ENCODE measurements around the gene TMEM37.

TMEM37 gene

GRCh38 chr2:119436993-119437772 lies 5.5 kb downstream of the TMEM37 start:
- peaks cover 5% of the 10 kb centered on the region for H3K4me1 ChIP-seq (ENCODE audit: control insufficient read depth, low read depth, low read length)

GRCh38 chr2:119438128-119438656 lies 6.5 kb downstream of the TMEM37 start:
- Histone ChIP-seq H3K9ac (ENCODE audit: low read length) (no peak overlapping the region), H3K27me3 (ENCODE audit: control insufficient read depth, insufficient read depth, low read length) (no peaks in the 10 kb centered on the region), H3K36me3 (ENCODE audit: control insufficient read depth, low read depth, low read length) (no peaks in the 10 kb centered on the region), H3K9me3 (ENCODE audit: control insufficient read depth, low read depth, low read length) (no peaks in the 10 kb centered on the region), H3K27ac (ENCODE audit: low read length) (no peak overlapping the region), H3K4me1 (ENCODE audit: control insufficient read depth, low read depth, low read length) (no peaks in the 10 kb centered on the region), H3K4me3 (ENCODE audit: low read length) (no peak overlapping the region)

More at GRCh38 chr2:119436993-119437772, 5.5 kb downstream of the TMEM37 start:
- H3K4me3 ChIP-seq (ENCODE audit: low read length), result no peak overlapping the region
- no peak overlapping the region for H3K27ac ChIP-seq (ENCODE audit: low read length)
- H3K9me3 ChIP-seq (ENCODE audit: control insufficient read depth, low read depth, low read length), result no peaks in the 10 kb centered on the region
- H3K27me3 ChIP-seq (ENCODE audit: control insufficient read depth, insufficient read depth, low read length), result peaks cover 8% of the 10 kb centered on the region
- no peak overlapping the region for H3K9ac ChIP-seq (ENCODE audit: low read length)
- no peaks in the 10 kb centered on the region for H3K36me3 ChIP-seq (ENCODE audit: control insufficient read depth, low read depth, low read length)

DNA sequence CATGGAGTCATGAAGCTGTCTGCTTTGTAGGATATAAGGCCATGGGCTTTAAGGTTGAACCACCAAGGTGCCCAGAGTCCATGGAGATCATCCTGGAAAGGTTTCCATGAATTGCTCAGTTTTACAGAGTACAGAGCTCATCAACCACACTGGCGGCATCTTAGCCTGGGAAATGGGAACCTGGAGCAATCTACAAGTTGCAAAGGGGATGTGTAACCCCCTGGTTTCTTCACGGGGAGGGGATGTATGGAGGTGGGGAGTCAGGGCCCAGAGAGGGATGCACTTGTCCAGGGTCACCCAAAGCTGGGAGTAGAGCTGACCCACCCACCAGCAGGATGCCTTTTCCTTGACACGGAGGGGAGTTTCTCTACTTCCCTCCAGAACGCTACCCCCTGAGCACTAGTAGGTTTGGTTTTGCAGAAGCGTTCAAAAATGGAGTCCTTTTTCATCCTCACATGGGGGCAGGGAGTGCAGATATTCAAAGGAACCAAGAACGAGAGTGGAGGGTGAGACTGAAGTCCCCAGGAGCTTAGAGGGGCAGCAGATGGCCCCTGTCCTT lies 7.2 kb downstream of the TMEM37 start:
- Histone ChIP-seq H3K9ac (ENCODE audit: low read length) (no peak overlapping the region), H3K4me1 (ENCODE audit: control insufficient read depth, low read depth, low read length) (no peaks in the 10 kb centered on the region), H3K36me3 (ENCODE audit: control insufficient read depth, low read depth, low read length) (no peaks in the 10 kb centered on the region), H3K27ac (ENCODE audit: low read length) (no peak overlapping the region), H3K27me3 (ENCODE audit: control insufficient read depth, insufficient read depth, low read length) (no peaks in the 10 kb centered on the region), H3K9me3 (ENCODE audit: control insufficient read depth, low read depth, low read length) (no peaks in the 10 kb centered on the region), H3K4me3 (ENCODE audit: low read length) (no peak overlapping the region)

DNA sequence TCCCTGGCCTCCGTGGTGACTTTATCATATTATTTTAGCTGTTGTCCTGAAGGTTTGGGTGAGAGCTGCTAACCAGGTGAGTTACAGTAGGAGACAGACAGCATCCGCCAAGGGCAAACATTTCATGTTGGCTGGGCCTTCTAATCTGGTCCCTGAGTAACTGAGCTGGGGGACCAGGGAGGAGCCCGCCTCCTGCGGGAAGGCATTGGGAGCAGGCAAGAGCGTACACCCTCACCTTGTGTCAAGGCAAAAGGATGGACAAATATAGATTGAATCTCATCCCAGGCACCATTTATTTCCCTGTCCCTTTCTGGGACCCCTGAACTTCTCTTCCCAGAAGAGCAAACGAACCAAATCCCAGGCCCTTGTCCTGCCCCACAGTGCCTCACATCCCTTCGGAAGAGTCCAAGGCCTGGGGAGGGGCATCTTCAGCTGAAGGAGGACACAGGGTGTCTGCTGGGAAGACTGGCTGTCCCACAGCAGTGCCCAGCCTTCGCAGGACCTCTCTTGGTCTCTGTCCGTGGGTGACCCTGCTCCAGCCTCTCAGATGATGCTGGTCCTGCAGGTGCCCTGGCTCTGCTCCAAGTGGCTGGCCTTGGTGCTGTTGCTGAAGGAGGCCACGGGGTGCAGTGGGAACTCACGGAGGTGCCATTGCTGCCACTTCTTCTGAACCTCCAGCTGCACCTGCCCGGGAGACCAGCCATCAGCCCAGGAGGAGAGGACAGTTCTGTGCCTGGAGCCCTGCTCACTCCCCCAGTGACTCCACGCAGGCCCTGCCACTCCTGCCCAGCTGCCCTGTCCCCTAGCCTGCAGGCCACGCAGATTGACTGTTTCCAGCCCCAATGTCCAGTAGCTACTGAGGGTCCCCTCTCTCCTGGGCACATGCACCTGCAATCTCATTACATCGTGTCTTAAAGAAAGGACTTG lies 8.2 kb downstream of the TMEM37 start:
- Histone ChIP-seq H3K9me3 (ENCODE audit: control insufficient read depth, low read depth, low read length) (no peaks in the 10 kb centered on the region), H3K27me3 (ENCODE audit: control insufficient read depth, insufficient read depth, low read length) (no peaks in the 10 kb centered on the region), H3K36me3 (ENCODE audit: control insufficient read depth, low read depth, low read length) (no peaks in the 10 kb centered on the region), H3K9ac (ENCODE audit: low read length) (no peak overlapping the region), H3K27ac (ENCODE audit: low read length) (no peak overlapping the region), H3K4me3 (ENCODE audit: low read length) (no peak overlapping the region), H3K4me1 (ENCODE audit: control insufficient read depth, low read depth, low read length) (no peaks in the 10 kb centered on the region)

- no peak overlapping the region for H3K4me3 ChIP-seq (ENCODE audit: low read length)
- no peaks in the 10 kb centered on the region for H3K9me3 ChIP-seq (ENCODE audit: control insufficient read depth, low read depth, low read length)
- no peak overlapping the region for H3K9ac ChIP-seq (ENCODE audit: low read length)
- H3K27ac ChIP-seq (ENCODE audit: low read length), result no peak overlapping the region
- H3K36me3 ChIP-seq (ENCODE audit: control insufficient read depth, low read depth, low read length), result no peaks in the 10 kb centered on the region
- H3K4me1 ChIP-seq (ENCODE audit: control insufficient read depth, low read depth, low read length), result no peaks in the 10 kb centered on the region
- H3K27me3 ChIP-seq (ENCODE audit: control insufficient read depth, insufficient read depth, low read length), result no peaks in the 10 kb centered on the region
These were observed 8.8 kb downstream of the TMEM37 start for GRCh38 chr2:119440501-119440870.

DNA sequence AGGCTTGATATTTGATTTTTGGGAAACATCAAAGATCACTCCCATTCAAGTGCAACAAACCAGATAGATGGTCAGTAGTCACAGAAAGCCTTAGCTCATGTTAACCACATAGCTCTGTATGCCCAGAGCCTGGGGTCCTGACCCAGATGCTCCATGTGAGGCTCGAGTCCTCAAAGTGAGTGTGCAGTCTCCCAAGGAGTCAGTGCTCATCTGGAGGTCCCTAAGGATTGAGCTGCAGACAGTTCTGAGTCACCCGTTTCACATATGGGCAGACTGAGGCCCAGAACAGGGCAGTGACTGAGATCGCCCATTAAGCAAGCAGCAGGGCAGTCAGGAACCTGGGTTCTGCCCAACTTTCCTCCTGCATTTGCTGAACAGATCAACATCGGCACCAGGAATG lies 9.2 kb downstream of the TMEM37 start:
- H3K27ac ChIP-seq (ENCODE audit: low read length), result no peak overlapping the region
- H3K9ac ChIP-seq (ENCODE audit: low read length), result no peak overlapping the region
- no peaks in the 10 kb centered on the region for H3K27me3 ChIP-seq (ENCODE audit: control insufficient read depth, insufficient read depth, low read length)
- no peaks in the 10 kb centered on the region for H3K4me1 ChIP-seq (ENCODE audit: control insufficient read depth, low read depth, low read length)
- H3K36me3 ChIP-seq (ENCODE audit: control insufficient read depth, low read depth, low read length), result no peaks in the 10 kb centered on the region
- H3K4me3 ChIP-seq (ENCODE audit: low read length), result no peak overlapping the region
- H3K9me3 ChIP-seq (ENCODE audit: control insufficient read depth, low read depth, low read length), result no peaks in the 10 kb centered on the region

DNA sequence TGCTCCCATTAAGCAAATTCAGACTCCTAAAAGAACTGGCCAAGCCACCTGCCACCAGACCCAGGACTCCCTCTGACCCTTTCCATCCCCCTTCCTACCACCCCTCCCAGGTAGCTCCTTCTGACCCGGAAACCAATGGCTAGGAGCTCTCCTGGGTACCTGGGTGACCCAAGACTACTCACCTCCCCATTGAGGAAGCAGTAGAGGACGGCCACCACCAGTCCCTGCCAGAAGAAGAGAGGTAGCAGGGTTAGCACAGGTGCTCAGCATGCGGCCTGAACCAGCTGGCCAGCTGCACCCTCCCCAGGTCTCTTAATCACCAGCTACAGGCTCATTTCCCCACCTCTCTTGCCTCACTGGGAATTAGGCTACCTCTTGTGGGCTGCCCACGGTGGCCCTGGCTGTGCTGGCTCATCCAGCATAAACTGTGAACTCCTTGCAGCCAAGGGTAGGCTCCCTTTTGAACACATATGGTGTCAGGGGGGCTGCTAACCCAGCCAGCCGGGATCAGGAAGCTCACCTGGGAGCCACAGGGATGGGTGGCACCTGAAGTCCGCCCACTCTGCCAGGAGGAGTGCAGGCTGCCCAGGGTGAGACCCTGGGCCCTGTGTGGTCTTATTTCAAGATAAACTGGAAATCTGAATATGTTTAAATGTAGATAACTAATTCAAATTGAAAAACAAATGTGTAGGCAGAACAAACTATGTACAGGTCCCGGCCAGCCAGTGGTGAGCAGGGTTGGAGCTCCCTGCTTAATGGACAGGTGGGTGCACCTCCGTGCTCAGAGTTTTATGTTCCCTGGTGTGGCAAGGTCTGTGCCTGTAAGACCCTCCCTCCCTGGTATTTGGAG lies 9.9 kb downstream of the TMEM37 start:
- Histone ChIP-seq H3K9me3 (ENCODE audit: control insufficient read depth, low read depth, low read length) (no peaks in the 10 kb centered on the region), H3K27ac (ENCODE audit: low read length) (no peak overlapping the region), H3K9ac (ENCODE audit: low read length) (no peak overlapping the region), H3K27me3 (ENCODE audit: control insufficient read depth, insufficient read depth, low read length) (no peaks in the 10 kb centered on the region), H3K4me1 (ENCODE audit: control insufficient read depth, low read depth, low read length) (no peaks in the 10 kb centered on the region), H3K4me3 (ENCODE audit: low read length) (no peak overlapping the region), H3K36me3 (ENCODE audit: control insufficient read depth, low read depth, low read length) (no peaks in the 10 kb centered on the region)

- Histone ChIP-seq H3K4me3 (ENCODE audit: low read length) (no peak overlapping the region), H3K9ac (ENCODE audit: low read length) (no peak overlapping the region), H3K4me1 (ENCODE audit: control insufficient read depth, low read depth, low read length) (no peaks in the 10 kb centered on the region), H3K36me3 (ENCODE audit: control insufficient read depth, low read depth, low read length) (no peaks in the 10 kb centered on the region), H3K9me3 (ENCODE audit: control insufficient read depth, low read depth, low read length) (no peaks in the 10 kb centered on the region), H3K27me3 (ENCODE audit: control insufficient read depth, insufficient read depth, low read length) (no peaks in the 10 kb centered on the region), H3K27ac (ENCODE audit: low read length) (no peak overlapping the region)
These were observed 10.6 kb downstream of the TMEM37 start for GRCh38 chr2:119442226-119442619.

- Histone ChIP-seq H3K9me3 (ENCODE audit: control insufficient read depth, low read depth, low read length) (no peaks in the 10 kb centered on the region), H3K4me3 (ENCODE audit: low read length) (no peak overlapping the region), H3K4me1 (ENCODE audit: control insufficient read depth, low read depth, low read length) (no peaks in the 10 kb centered on the region), H3K27me3 (ENCODE audit: control insufficient read depth, insufficient read depth, low read length) (no peaks in the 10 kb centered on the region), H3K9ac (ENCODE audit: low read length) (no peak overlapping the region), H3K36me3 (ENCODE audit: control insufficient read depth, low read depth, low read length) (no peaks in the 10 kb centered on the region), H3K27ac (ENCODE audit: low read length) (no peak overlapping the region)
These were observed 11.2 kb downstream of the TMEM37 start for GRCh38 chr2:119442850-119443249.

DNA sequence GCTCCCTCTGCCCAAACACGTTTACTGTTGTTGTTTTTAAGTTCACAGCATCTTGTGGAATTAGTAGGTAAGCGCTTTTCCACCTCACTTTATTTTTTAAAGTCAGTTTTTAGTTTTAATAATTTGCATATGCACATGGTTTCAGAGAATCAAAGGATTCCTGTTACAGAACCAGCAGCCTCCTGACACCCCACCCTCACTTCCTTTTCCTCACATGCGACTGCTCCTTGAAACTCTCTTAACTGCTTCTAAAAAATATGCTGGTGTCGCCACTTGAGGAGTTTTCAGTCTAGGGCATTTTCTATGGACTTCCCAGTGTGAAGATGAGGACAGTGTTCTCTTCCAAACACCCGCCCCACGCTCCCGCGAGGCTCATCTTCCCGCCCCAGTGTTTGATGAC lies 14.4 kb downstream of the TMEM37 start:
- Histone ChIP-seq H3K4me1 (ENCODE audit: control insufficient read depth, low read depth, low read length) (peaks cover 12% of the 10 kb centered on the region), H3K27ac (ENCODE audit: low read length) (no peak overlapping the region), H3K4me3 (ENCODE audit: low read length) (no peak overlapping the region), H3K36me3 (ENCODE audit: control insufficient read depth, low read depth, low read length) (no peaks in the 10 kb centered on the region), H3K9ac (ENCODE audit: low read length) (no peak overlapping the region), H3K27me3 (ENCODE audit: control insufficient read depth, insufficient read depth, low read length) (no peaks in the 10 kb centered on the region), H3K9me3 (ENCODE audit: control insufficient read depth, low read depth, low read length) (no peaks in the 10 kb centered on the region)

Data from iPS-18a (cell line).